GM19455 (cell line): ENCODE measurements around the gene ALKBH7.
"Not testable (repeated sequence)": the region's sequence is repeated elsewhere in the genome, so short reads cannot be mapped to it uniquely, and the experiment has no call there.

Experiments used
- ATAC-seq: cut with Tn5 transposase; IDR thresholded peaks from one replicate; pipeline ENCODE4 v1.9.1; 2021; ENCODE audit not compliant: unreplicated experiment

Gene ALKBH7

GRCh38 chr19:6396305-6396704, 23.7 kb downstream of the ALKBH7 start:
- ATAC-seq: no peak

- ATAC-seq: not testable (repeated sequence)
These were observed 27.7 kb downstream of the ALKBH7 start for GRCh38 chr19:6400062-6400944.

- ATAC-seq: no peak
These were observed 29.5 kb downstream of the ALKBH7 start for GRCh38 chr19:6402058-6402457.

GRCh38 chr19:6402837-6403608, 30.4 kb downstream of the ALKBH7 start:
- ATAC-seq: no peak

GRCh38 chr19:6406401-6406800, 33.8 kb downstream of the ALKBH7 start:
- no peak for ATAC-seq

GRCh38 chr19:6409346-6409745, 36.8 kb downstream of the ALKBH7 start:
- no peak for ATAC-seq

GRCh38 chr19:6412061-6412446, 39.5 kb downstream of the ALKBH7 start:
- no peak for ATAC-seq

- ATAC-seq: no peak
These were observed 40.0 kb downstream of the ALKBH7 start for GRCh38 chr19:6412447-6413091.

GRCh38 chr19:6413291-6413690, 40.7 kb downstream of the ALKBH7 start:
- no peak for ATAC-seq

GRCh38 chr19:6413721-6414643, 41.4 kb downstream of the ALKBH7 start:
- no peak for ATAC-seq

GRCh38 chr19:6414793-6415590, 42.4 kb downstream of the ALKBH7 start:
- ATAC-seq: no peak

- ATAC-seq: no peak
These were observed 43.1 kb downstream of the ALKBH7 start for GRCh38 chr19:6415591-6416190.

- no peak for ATAC-seq
These were observed 44.2 kb downstream of the ALKBH7 start for GRCh38 chr19:6416658-6417405.

GRCh38 chr19:6417713-6418561, 45.3 kb downstream of the ALKBH7 start:
- no peak for ATAC-seq

GRCh38 chr19:6418562-6418932, 46.0 kb downstream of the ALKBH7 start:
- ATAC-seq: no peak

GRCh38 chr19:6421075-6422014, 48.8 kb downstream of the ALKBH7 start:
- no peak for ATAC-seq
